ENCODE data around the gene CIITA.
"Not testable (repeated sequence)": the region's sequence is repeated elsewhere in the genome, so short reads cannot be mapped to it uniquely, and the experiment has no call there.

Gene CIITA

DNA sequence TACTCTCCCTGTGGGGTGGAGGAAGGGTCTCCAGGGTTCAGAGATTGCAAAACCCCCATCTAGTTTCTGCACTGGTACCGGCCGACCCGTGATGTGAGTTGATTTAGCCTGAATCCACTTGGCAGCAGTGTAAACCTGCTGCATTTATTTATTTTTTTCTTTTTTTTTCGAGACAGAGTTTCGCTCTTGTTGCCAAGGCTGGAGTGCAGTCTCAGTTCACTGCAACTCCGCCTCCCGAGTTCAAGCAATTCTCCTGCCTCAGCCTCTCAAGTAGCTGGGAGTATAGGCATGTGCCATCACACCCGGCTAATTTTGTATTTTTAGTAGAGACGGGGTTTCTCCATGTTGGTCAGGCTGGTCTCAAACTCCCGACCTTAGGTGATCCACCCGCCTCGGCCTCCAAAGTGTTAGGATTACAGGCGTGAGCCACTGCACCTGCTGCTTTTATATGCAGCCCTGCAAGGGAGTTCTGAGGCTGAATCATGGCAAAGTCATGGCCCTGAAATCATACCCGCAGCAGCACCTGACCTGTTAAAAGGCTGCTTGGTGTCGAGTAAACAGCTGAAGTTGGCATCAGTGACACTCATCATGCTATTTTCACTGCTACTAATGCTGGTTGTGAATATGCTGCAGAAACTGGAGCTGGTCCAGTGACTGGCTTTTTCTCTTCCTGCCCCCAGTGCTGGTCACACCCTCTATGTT is 43.9 kb downstream of the CIITA start:
- no peak for DNase-seq

DNA sequence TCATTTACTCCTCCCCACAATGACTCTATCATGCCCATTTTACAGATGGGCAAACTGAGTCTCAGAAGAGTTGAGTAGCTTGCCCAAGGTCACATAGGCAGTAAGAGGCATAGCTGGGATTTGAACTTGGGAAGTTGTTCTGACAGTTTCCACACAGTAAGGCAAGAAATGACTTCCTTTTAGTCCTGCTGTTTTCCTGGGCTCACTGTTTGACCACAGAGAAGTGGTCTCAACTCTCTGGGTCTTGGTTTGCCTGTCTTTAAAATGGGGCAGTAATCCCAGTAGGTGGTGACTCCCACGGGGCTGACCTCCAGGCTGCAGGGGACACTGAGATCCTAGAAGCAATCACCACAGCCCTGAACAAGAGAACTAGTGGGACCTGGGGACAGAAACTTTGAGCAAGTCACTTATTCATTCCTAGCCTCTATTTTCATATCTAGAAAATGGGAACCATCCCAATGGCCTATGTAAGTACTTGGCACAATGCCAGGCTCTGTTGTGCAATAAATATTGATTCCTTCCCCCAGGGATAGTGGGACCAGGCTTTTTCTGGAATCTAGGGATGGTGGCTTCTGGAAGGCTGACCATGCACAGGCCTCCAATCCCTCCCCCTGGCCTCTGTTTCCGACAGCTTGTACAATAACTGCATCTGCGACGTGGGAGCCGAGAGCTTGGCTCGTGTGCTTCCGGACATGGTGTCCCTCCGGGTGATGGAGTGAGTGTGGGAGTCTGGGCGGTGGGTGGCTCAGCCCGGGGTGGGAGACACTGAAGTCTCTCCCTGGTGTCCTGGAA is 44.7 kb downstream of the CIITA start:
- no peak for DNase-seq

DNA sequence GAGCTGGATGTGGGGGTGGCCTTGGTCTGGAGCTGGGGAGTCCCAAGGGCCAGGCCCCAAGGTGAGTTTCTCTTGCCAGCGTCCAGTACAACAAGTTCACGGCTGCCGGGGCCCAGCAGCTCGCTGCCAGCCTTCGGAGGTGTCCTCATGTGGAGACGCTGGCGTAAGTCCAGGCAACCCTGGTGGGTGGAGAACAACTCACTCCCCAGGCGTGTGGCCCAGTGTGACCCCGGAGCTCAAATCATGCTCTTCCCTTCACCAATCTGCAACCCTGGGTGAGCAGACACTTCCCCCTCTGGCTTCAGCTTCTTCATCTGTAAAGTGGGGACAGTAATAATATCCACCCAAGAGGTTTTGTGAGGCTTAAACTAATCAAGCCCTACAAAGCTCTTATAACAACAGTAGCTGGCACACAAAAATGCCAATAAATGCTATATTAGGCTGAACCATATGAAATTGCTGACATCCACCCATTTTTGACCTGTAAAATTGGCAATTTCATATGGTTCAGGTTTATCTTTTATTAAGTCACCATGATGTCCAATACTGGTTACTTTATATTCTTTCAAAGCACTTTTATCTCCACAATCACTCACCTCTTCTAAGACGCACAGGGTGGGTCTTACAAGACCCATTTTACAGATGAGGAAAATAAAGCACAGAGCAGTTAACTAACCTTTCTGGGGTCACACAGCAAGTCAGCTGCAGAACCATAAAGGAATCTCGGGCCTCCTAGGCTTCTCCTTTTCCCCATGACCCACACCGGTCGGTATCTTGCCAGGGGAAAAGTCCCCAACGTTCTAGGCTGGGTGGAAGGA is 45.5 kb downstream of the CIITA start:
- no peak for DNase-seq

DNA sequence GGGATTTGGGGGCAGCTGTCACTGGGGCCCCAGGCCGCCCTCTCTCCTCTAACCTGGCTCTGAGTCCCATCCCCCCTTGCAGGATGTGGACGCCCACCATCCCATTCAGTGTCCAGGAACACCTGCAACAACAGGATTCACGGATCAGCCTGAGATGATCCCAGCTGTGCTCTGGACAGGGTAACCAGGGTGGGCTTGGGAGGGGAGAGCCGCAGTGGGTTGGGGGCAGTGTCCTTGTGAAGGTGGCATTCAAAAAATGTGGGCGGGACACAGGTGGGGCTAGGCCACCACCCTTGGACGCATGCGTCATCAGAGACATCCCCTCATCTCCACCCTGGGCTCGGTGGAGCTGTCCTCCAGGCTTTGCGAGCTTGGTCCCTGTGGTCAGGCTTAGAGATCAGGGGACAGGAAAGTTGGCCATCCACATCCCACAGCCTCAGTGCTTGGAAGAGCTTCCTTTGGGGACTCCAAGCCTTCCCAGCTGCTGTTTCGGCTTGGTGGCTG is 46.2 kb downstream of the CIITA start:
- no peak for DNase-seq

DNA sequence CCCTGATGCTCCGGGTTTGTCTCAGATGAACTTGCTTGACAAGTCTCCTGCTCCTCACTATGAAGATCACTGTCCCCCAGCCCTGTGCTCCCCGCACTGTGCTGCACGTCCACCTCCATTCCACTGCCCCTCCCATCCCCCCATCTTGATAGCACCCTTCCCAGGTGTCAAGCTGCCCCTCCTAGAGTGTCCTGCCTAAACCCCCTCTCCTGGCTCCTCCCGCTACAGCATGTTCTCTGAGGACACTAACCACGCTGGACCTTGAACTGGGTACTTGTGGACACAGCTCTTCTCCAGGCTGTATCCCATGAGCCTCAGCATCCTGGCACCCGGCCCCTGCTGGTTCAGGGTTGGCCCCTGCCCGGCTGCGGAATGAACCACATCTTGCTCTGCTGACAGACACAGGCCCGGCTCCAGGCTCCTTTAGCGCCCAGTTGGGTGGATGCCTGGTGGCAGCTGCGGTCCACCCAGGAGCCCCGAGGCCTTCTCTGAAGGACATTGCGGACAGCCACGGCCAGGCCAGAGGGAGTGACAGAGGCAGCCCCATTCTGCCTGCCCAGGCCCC is 46.7 kb downstream of the CIITA start:
- DNase-seq: no peak

DNA sequence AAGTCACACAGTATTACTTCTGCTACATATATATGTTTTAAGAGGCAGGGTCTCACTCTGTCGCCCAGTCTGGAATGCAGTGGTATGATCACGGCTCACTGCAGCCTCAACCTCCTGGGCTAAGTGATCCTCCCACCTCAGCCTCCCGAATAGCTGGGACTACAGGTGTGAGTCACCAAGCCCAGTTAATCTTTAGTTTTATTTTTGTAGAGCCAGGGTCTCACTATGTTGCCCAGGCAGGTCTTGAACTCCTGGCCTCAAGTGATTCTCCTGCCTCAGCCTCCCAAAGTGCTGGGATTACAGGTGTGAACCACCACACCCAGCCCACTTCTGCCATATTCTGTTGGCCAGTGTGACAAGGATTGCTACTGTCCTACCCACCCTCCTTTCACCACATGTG is 48.3 kb downstream of the CIITA start:
- DNase-seq: not testable (repeated sequence)

DNA sequence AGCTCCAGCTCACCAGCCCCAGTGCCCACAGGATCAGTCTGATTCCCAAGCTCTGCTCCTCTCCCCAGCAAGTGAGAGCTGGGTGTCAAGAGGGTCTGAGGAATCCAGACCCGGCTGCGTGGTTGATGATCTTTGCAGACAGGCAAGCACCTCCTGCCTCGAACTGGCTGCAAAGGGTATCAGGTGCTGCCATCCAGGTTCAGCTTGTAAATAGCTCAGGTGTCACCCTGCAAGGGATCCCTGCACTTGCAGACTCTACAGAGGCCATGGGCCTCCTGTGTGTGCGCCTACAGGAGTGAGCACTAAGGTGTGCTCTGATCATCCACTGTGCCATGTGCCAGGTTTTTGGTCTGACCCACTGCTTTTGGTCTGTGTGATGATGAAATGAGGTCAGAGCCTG is 49.1 kb downstream of the CIITA start:
- DNase-seq: no peak

DNA sequence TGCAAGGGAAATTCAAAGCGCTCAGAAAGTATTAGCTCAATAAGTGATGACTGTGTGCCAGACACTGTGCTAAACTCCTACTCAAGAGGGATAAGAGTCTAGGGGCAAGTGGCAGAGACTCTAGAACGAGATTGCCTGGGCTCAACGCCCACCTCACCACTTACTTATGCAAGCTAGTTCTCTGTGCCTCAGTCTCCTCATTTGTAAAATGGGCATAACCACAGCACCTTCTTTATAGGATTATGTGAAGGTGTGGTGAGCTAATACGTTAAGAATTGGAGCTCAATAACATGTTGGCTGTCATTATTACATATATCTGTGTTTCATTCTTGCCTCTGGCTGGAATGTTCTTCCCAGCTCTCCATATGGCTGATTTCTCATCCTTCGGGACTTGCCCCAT is 49.9 kb downstream of the CIITA start:
- no peak for DNase-seq

DNA sequence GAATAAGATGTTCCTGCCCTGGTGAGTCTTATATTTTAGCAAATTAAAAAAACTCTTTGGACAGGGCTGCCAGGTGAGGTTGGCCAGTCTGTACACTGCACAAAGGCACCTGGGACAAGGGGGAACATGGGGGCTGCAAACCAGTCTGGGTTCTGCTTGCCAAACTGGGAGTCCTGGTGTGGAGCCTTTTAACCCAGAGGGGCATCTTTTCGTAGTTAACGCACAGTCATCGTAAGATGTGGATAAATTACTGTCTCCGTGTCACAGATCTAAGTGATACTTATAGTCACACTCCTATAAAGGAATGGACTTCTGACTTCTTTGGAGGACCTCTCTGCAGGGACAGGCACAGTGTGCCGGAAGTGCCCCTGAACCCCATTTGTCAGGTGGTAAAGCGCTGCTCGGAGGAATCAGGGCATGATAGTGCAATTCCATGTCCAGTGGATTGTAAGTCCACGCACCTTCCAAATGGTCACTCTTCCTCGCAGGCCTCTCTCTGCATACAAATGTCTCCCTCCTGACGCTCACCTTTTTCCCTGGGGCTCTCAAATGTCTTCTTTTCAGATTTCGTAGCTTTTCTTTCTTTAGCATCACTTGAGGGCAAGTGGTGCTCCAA is 50.6 kb downstream of the CIITA start:
- DNase-seq: no peak

DNA sequence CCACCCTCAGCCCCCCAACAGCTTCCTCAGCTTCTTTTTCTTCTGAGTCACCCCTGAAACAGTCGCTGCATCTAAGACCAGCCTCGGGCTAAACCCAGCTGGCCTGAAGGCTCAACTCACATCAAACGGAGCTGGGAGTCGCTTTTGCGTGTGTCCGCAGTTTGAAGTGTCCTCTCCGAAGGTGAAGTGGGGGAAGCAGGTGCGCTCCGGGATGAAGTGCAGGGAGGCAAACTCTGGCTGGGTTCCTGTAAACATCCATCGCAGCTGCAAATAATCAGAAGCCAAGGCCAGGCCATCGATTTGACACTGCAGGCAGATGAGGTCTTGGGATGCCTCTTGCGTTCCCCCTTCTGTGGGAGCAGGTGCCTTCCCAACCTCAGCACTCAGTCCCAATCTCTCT is 52.1 kb downstream of the CIITA start:
- DNase-seq: not testable (repeated sequence)

DNA sequence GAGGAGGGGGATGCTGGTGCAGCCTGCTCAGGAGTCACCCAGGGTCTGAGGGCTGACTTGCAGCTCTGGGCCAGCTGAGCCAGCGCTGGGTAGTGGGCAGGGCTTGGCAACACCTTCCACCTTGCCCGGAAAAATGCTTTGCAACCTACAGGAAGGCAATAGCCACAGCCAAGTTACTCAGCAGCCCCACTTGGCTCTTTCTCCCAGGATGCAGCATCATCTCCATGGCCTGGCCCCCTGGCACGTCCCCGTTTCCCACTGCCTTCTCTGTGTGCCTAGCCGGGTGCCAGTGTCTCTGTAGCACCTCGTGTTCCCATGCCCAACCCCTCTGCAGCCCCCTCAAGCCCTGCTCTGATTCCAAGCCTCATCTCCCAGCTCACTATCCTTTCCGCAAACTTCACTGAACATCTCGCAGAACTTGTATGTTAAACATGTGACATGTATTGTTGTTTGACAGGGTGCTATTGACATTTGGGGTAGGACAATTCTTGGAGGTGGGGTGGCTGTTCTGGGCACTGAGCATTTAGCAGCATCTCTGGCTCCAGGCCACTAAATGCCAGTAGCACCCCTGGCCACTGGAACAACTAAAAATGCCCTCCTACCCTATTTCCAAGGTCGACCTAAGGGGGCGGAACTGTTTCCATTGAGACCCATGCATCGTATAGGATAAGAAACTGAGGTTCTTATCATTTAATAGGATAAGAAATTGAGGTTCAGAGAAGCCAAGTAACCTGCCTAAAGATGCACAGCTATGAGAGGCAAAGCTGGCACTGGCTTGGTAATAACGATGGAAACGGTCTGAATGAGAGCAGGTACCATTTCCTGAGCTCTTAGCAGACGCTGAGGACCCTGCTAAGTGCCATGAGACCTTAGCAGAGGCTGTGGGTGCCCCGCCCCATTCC is 53.1 kb downstream of the CIITA start:
- no peak for DNase-seq

DNA sequence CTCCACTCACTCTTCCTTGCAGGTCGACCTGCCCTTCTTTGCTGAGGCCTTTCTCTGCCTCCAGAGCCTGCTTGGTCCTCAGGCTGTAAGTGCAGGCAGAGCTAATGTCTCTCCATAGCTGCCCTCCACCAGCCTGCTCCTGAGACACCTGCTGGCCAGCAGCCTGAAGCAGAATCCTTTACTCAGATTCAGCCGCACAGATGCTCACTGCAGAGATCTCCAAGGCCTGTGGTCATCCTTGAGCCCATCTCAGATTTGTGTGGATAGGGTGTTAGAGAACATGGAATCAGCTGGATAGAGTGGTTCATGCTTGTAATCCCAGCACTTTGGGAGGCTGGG is 53.7 kb downstream of the CIITA start:
- DNase-seq: no peak

DNA sequence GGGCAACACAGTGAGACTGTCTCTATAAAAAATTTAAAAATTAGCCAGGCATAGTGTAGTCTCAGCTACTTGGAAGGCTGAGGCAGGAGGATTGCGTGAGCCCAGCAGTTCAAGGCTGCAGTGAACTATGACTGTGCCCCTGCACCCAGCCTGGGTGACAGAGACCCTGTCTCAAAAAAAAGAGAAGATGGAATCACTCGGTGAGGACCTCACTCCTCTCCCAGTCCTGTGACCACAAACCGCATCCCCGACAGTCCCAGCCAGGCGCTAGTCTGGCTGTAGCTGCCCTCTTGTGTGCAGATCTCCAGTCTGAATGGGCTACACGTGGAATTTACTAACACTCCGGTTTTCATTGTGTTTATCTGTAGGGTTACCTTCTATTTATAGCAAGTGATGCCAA is 54.1 kb downstream of the CIITA start:
- no peak for DNase-seq

DNA sequence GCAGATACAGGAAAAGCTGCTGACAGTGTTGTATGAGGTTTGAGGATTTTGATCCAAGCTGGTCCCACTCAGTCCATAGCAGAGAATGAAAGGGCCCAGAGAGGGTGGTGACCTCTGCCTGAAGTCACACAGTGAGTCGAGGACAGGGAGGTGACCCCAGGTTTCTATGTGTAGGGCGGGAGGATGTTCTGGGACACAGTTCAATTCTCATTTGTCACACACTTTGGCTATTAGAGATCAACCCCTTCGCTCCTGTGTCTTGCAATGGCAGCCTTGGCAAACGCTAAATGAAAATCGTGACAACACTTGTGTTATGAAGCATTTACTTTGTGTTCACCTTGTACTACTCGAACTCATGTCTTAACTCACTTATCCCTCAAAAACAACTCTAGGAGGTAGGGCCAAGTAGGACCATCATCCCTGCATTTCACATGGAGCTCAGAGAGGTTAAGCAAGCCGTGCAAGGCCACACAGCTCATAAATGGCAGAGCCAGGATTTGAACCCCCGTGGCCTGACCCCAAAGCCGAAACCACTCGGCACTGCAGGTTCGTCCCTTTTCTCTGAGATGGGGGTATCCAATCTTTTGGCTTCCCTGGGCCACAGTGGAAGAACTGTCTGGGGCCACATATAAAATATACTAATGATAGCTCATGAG is 55.1 kb downstream of the CIITA start:
- no peak for DNase-seq

DNA sequence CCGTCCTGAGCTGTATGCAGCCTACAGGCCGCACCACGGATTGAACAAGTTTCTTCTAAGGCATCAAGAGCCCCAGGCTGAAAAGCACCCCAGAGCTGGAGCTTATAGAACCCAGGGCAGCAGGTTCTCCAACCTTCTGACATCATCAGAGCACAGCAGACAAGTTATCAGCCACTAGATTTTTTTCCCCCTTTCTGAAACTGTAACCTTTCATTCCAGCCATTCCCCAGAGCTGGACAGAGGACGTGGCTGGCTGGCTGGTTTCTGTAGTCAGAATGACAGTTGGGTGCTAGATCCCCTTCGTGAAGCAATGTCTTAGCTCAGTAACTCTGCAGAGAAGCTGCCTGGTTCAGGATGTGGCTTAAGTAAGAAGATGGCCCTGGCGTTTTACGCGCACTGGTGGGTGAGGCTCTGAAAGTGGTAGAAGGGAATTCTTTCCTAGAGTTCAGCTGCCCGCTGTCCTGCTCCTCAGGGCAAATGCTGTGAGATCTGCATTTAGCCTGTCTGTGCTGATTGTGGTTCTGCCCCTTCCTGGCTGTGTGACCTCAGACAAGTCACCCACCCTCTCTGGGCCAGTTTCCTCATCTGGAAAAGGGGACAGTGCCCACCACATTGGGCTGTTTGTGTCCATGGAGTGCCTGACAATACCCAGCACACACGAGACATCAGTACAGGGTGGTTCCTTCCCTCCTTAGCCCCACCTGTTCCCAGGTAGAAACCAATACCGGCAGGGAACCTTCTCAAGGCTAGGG is 56.1 kb downstream of the CIITA start:
- no peak for DNase-seq

DNA sequence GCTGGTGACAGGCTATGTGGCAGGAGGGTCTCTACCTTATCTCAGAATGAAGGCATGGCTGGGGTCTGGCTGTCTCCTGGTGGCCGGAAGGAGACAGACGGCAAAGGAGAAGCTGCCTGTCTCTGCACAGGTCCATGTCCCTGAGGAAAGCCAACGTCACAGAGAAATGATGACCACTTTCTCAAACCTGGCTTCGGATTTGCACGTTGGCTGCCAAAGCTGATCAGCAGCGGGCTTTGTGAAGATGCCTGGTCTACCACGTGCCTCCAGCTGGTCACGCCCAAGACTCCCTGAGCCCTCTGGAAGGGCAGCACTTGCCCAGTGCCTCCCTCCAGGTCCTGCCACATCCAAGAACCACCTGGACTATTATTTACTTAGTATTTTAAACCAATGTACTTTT is 56.9 kb downstream of the CIITA start:
- DNase-seq: no peak

DNA sequence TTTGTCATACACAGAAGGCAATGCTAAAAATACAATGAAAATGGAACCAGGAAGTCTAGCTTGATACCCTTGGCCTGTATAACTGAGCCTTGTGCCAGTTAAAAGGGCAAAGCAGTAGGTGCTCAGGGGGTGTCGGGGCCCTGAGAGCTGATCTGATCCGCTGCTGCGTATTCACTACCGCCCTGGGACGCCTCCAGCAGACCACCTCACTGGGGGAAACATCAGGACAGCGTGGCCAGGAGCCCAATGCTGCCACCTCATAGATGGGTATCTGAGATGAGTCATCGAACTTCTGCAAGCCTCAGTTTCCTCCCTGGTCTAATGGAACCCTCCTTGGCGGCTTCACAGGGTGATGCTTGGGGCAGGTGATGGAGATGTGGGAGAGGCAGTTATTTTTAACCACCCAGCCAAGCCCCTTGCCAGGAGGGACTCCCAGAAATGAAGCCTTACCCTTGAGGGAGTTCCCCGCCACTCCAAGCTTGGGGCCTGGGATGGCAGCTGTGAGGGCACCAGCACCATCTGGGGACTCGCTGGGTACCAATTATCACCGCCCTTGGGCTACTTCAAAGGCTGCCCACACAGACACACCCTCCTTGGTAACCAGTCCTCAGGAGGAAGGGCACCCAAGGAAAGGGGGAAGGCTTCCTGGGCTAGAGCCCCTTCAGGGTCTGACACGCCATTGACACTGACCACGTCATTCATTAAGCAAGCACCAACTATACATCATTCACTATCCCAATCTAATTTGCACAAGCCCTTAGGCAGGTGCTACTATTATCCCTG is 57.5 kb downstream of the CIITA start:
- DNase-seq: no peak

DNA sequence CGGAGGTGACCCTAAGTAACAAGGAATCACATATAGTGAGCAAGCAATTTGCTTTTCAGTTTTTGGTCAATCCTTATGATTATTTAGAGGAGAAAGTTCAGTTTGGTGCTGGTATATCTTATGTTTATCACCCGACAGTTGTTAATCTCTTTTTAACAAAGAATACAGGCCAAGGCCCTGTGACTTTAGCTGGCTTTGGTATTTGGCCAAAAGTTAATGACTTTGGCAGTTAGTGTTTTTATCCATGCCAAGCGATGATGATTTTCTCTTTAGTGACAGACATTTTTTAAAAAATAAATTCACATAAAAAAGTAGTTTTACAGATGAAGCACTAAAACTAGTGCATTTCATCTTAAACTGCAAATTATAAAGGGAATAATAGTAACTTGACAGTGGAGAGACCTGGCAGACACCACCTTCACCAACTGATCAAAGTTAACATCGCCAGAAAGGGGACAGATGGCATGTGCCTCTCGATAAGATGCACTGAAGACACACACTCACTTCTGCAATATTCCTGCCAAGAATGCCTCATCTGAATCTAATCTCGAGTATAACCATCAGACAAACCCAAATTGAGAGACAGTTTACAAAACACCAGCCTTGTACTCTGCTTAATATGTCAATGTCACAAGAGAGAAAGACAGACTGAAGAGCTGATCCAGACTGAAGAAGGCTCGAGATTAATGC is 58.4 kb downstream of the CIITA start:
- DNase-seq: no peak

All from cortex of kidney (tissue), 1 donor.